PC-9 (cell line): Measurements from ENCODE around the gene FAM174B.

Source experiments
- CTCF ChIP-seq: fragments of 200-600 bp; sonication (generic); conservative IDR thresholded peaks from 2 replicates; pipeline ENCODE4 v1.6.1; 2017; ENCODE audit warnings: mixed run types, antibody characterized with exemption, mild to moderate bottlenecking, moderate library complexity
- EZH2 ChIP-seq: fragments of 200-600 bp; sonication (generic); IDR thresholded peaks from 2 replicates; pipeline ENCODE4 v1.8.0; 2017; ENCODE audit warnings: antibody characterized with exemption, low read depth

GRCh38 chr15:92620991-92621390 lies 34.6 kb downstream of the FAM174B start:
- no peak for TF ChIP-seq CTCF
- no peak for TF ChIP-seq EZH2
